IMR-90 (cell line): Measurements from ENCODE around the gene DOCK1. TPM values are rescaled to one million over a fixed set of nuclear protein-coding genes. Genes with fewer than 3 reads are reported as not detected.

Experiments
- ATAC-seq: fragments of 200-7000 bp; cut with Tn5 transposase; 2 replicates; pipeline ENCODE4 v1.9.1; 2020; ENCODE audit warnings: low read depth, mild to moderate bottlenecking, moderate library complexity
- BruUV-seq: library from RNA; stranded (reverse); fragments of 400-500 nt; replicated peaks from 2 replicates; lab custom pipeline; 2021; lab: Mats Ljungman, UMichigan
- CTCF ChIA-PET: fragments of 300-600 bp; formaldehyde crosslinking; extraction: SDS; loops from one replicate; lab custom pipeline; 2021; ENCODE audit warnings: antibody characterized with exemption; lab: Yijun Ruan, JAX
- POLR2A ChIA-PET: fragments of 300-600 bp; sonication (Branson Sonifier 250); formaldehyde crosslinking; loops from one replicate; lab custom pipeline; 2022; ENCODE audit warnings: antibody characterized with exemption; ENCODE audit not compliant: unreplicated experiment; lab: Charles Lee
- DNase-seq: peaks from one replicate; pipeline ENCODE4 v3.0.0; 2013
- H2AFZ ChIP-seq: replicated peaks from 2 replicates; pipeline ENCODE3; 2013; ENCODE audit warnings: low read length, mild to moderate bottlenecking; ENCODE audit not compliant: poor library complexity
- H2AK5ac ChIP-seq: 2 replicates; pipeline ENCODE4 v1.6.1; 2013; ENCODE audit warnings: low read depth, low read length, inconsistent platforms
- H2AK9ac ChIP-seq: replicated peaks from 2 replicates; pipeline ENCODE3; 2013; ENCODE audit warnings: mild to moderate bottlenecking, low read depth, low read length, moderate library complexity; ENCODE audit not compliant: poor library complexity
- H2BK120ac ChIP-seq: 2 replicates; pipeline ENCODE4 v1.6.1; 2013; ENCODE audit warnings: low read depth, low read length, inconsistent platforms
- H2BK15ac ChIP-seq: 3 replicates; pipeline ENCODE4 v1.6.1; 2013; ENCODE audit warnings: low read depth, low read length, inconsistent platforms
- H2BK20ac ChIP-seq: 2 replicates; pipeline ENCODE4 v1.6.1; 2013; ENCODE audit warnings: low read depth, mild to moderate bottlenecking, inconsistent platforms, low read length, moderate library complexity
- H2BK5ac ChIP-seq: 2 replicates; pipeline ENCODE4 v1.6.1; 2013; ENCODE audit warnings: mild to moderate bottlenecking, low read depth, low read length, inconsistent platforms; ENCODE audit not compliant: poor library complexity, severe bottlenecking
- H3K14ac ChIP-seq: replicated peaks from 2 replicates; pipeline ENCODE4 v1.6.1; 2013; ENCODE audit warnings: low read depth, low read length, inconsistent platforms
- H3K18ac ChIP-seq: 2 replicates; pipeline ENCODE4 v1.6.1; 2013; ENCODE audit warnings: low read depth, low read length, control low read depth
- H3K23ac ChIP-seq: 2 replicates; pipeline ENCODE4 v1.6.1; 2013; ENCODE audit warnings: low read depth, low read length, inconsistent platforms
- H3K27ac ChIP-seq: 2 replicates; pipeline ENCODE4 v1.5.1; 2013; ENCODE audit warnings: mild to moderate bottlenecking, control low read depth, low read length; ENCODE audit not compliant: insufficient read depth
- H3K27me3 ChIP-seq: 2 replicates; pipeline ENCODE4 v1.6.1; 2013; ENCODE audit warnings: low read length; ENCODE audit not compliant: control insufficient read depth, insufficient read depth
- H3K36me3 ChIP-seq: 2 replicates; pipeline ENCODE4 v1.6.1; 2013; ENCODE audit warnings: low read length, mixed read lengths; ENCODE audit not compliant: control insufficient read depth, insufficient read depth
- H3K4ac ChIP-seq: 2 replicates; pipeline ENCODE4 v1.6.1; 2013; ENCODE audit warnings: low read depth, low read length, inconsistent platforms
- H3K4me1 ChIP-seq: 2 replicates; pipeline ENCODE4 v1.6.1; 2013; ENCODE audit warnings: low read length, mixed read lengths; ENCODE audit not compliant: control insufficient read depth, insufficient read depth
- H3K4me2 ChIP-seq: 2 replicates; pipeline ENCODE4 v1.6.1; 2013; ENCODE audit warnings: low read depth, mild to moderate bottlenecking, control low read depth, low read length, moderate library complexity
- H3K4me3 ChIP-seq: 2 replicates; pipeline ENCODE4 v1.5.1; 2013; ENCODE audit warnings: low read depth, mild to moderate bottlenecking, control low read depth, low read length, moderate library complexity; ENCODE audit not compliant: insufficient read depth
- H3K56ac ChIP-seq: 2 replicates; pipeline ENCODE4 v1.6.1; 2013; ENCODE audit warnings: low read length, inconsistent platforms; ENCODE audit not compliant: insufficient read depth; ENCODE audit errors: extremely low read depth
- H3K79me1 ChIP-seq, 2 experiments: 2 replicates each; pipeline ENCODE4 v1.6.1; 2013; ENCODE audit warnings: low read length in 2 of 2, inconsistent platforms in 1 of 2, low read depth in 1 of 2
- H3K9ac ChIP-seq: 2 replicates; pipeline ENCODE4 v1.6.1; 2013; ENCODE audit warnings: low read depth, low read length, control low read depth
- H3K9me1 ChIP-seq: 2 replicates; pipeline ENCODE4 v1.6.1; 2013; ENCODE audit warnings: low read length, inconsistent platforms; ENCODE audit not compliant: insufficient read depth
- H3K9me3 ChIP-seq: 2 replicates; pipeline ENCODE4 v1.6.1; 2013; ENCODE audit warnings: low read length; ENCODE audit not compliant: control insufficient read depth, insufficient read depth
- H4K20me1 ChIP-seq: 2 replicates; pipeline ENCODE4 v1.6.1; 2013; ENCODE audit warnings: low read length, inconsistent platforms; ENCODE audit not compliant: insufficient read depth
- H4K5ac ChIP-seq: 2 replicates; pipeline ENCODE4 v1.6.1; 2013; ENCODE audit warnings: mild to moderate bottlenecking, low read depth, low read length, control low read depth
- H4K8ac ChIP-seq, 2 experiments: 2 replicates each; pipeline ENCODE4 v1.6.1; 2013; ENCODE audit warnings: low read depth in 2 of 2, low read length in 2 of 2, control low read depth in 1 of 2, inconsistent platforms in 1 of 2
- H4K91ac ChIP-seq: 2 replicates; pipeline ENCODE4 v1.6.1; 2013; ENCODE audit warnings: low read depth, low read length, inconsistent platforms; ENCODE audit not compliant: insufficient read depth
- CEBPB ChIP-seq: IDR thresholded peaks from 2 replicates; pipeline ENCODE4 v1.6.1; 2012; ENCODE audit warnings: low read depth, low read length, improper control_type of control experiment
- MAFK ChIP-seq: IDR thresholded peaks from 2 replicates; pipeline ENCODE4 v1.6.1; 2012; ENCODE audit warnings: low read depth, low read length, improper control_type of control experiment
- MAZ ChIP-seq: IDR thresholded peaks from 2 replicates; pipeline ENCODE4 v1.6.1; 2012; ENCODE audit warnings: low read depth, mild to moderate bottlenecking, low read length, improper control_type of control experiment, moderate library complexity, borderline replicate concordance
- MXI1 ChIP-seq: IDR thresholded peaks from 2 replicates; pipeline ENCODE4 v1.6.1; 2012; ENCODE audit warnings: low read depth, mild to moderate bottlenecking, low read length, moderate library complexity, borderline replicate concordance
- NFE2L2 ChIP-seq: fragments of 150-350 bp; IDR thresholded peaks from 2 replicates; pipeline ENCODE4 v1.6.1; 2016; ENCODE audit warnings: low read depth, mild to moderate bottlenecking, low read length
- POLR2A ChIP-seq: IDR thresholded peaks from 2 replicates; pipeline ENCODE4 v1.6.1; 2012; ENCODE audit warnings: mild to moderate bottlenecking, low read depth, low read length
- RAD21 ChIP-seq: IDR thresholded peaks from 2 replicates; pipeline ENCODE4 v1.6.1; 2012; ENCODE audit warnings: low read length, improper control_type of control experiment
- RCOR1 ChIP-seq: IDR thresholded peaks from 2 replicates; pipeline ENCODE4 v1.6.1; 2012; ENCODE audit warnings: mild to moderate bottlenecking, low read length, improper control_type of control experiment; ENCODE audit not compliant: insufficient replicate concordance
- RFX5 ChIP-seq: IDR thresholded peaks from 2 replicates; pipeline ENCODE4 v1.8.0; 2012; ENCODE audit warnings: low read depth, mild to moderate bottlenecking, low read length, moderate library complexity
- SMC3 ChIP-seq: fragments of 150-350 bp; IDR thresholded peaks from 2 replicates; pipeline ENCODE4 v1.6.1; 2016; ENCODE audit warnings: low read depth, mild to moderate bottlenecking, antibody characterized with exemption, low read length, moderate library complexity
- WGBS, 2 experiments: methylation state at CpG; one replicate each; pipeline versions ENCODE4 v1.1.5 to v1.1.7; 2013; ENCODE audit warnings: missing lambda C conversion rate in 2 of 2; ENCODE audit not compliant: insufficient read length in 1 of 2; ENCODE audit errors: extremely low coverage in 2 of 2; 5-methylcytosine and 5-hydroxymethylcytosine counted together
- dilution Hi-C: fragments of 300-500 bp; cut with HindIII; formaldehyde crosslinking; loops from one replicate; pipeline ENCODE4 v1.14.3; 2018; ENCODE audit warnings: low sequenced_read_pairs; ENCODE audit not compliant: unreplicated experiment
- in situ Hi-C: fragments of 300-500 bp; cut with MboI; formaldehyde crosslinking; loops from 3 replicates; pipeline ENCODE4 v1.14.3; 2019; ENCODE audit warnings: low sequenced_read_pairs, inconsistent platforms, mixed read lengths
- intact Hi-C: fragments of 100-400 bp; cut with micrococcal nuclease; formaldehyde crosslinking; loops from 2 replicates; pipeline ENCODE4 v1.10.0; 2022
- polyA plus RNA-seq, 3 experiments: library from polyadenylated mRNA; depleted of rRNA; stranded (reverse); fragments of >200 nt; gene quantifications; 2 replicates each; pipeline ENCODE4 v1.2.3, GENCODE V29; 2012; ENCODE audit warnings: low replicate concordance in 1 of 3
- total RNA-seq: library from RNA; depleted of rRNA; stranded (reverse); fragments of >200 nt; gene quantifications from 2 replicates; pipeline ENCODE4 v1.2.3, GENCODE V29; 2012
- TF ChIP-seq, protein P1 (sequence below): conservative IDR thresholded peaks from 2 replicates; pipeline ENCODE4 v1.5.1; 2012; ENCODE audit warnings: mild to moderate bottlenecking, low read depth, low read length, improper control_type of control experiment
- TF ChIP-seq, protein P2 (sequence below): fragments of 150-350 bp; IDR thresholded peaks from 2 replicates; pipeline ENCODE4 v1.6.1; 2017; ENCODE audit warnings: mild to moderate bottlenecking, antibody characterized with exemption, low read length, low read depth
- TF ChIP-seq, protein P3 (sequence below): fragments of 150-350 bp; IDR thresholded peaks from 2 replicates; pipeline ENCODE4 v1.6.1; 2016; ENCODE audit warnings: low read depth, mild to moderate bottlenecking, low read length, moderate library complexity, borderline replicate concordance

Gene DOCK1
- total and polyA plus RNA-seq, 2 of the 4 experiments (the other 2 are of a cell fraction): 28.2 to 71.0 TPM

DNA sequence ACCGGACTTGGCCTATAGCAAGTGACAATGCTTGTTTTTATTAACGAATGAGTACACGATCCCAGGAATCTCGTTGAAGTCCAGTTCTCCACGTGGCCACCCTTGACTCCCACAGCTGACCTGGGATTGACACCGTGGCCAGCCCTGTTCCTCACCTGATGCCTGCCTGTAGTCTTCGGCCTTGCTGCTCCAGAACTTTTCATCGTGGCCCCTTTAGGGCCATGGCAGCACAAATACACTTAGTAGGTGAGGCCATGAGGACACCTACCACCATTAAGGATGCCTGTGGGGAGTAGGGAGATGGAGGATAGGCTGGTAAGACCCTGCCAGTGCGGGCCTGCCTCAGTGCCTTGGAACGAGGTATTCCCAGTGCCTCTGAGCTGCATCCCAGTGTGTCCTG lies 321.8 kb downstream of the DOCK1 start:
- CTCF ChIA-PET: no interaction called here
- 92% methylated on average over 4 of the region's 10 CpGs; no CpG with 5 or more reads in 1 of the 2 experiments for WGBS, 2 experiments

More for the DNA sequence above, 321.8 kb downstream of the DOCK1 start:
- Histone ChIP-seq H3K9me3 (no peaks in the 10 kb centered on the region), H4K20me1 (no peaks in the 10 kb centered on the region), H3K9ac (no peak overlapping the region), H3K23ac (no peak overlapping the region), H2AK9ac (no peak overlapping the region), H3K4me3 (no peak overlapping the region), H4K91ac (no peak overlapping the region), H3K4me1 (0 out of 2 replicates have a peak, but pooled peaks cover 2% of the 10 kb centered on the region), H3K79me1 (peaks cover 6 to 9% of the 10 kb centered on the region in 2 experiments; a peak in 2 of 4 replicates), H3K4ac (no peak overlapping the region), H3K9me1 (peaks cover 9% of the 10 kb centered on the region), H3K27me3 (no peaks in the 10 kb centered on the region), H2BK15ac (no peak overlapping the region), H2BK120ac (no peak overlapping the region), H3K27ac (no peak overlapping the region), H3K14ac (no peak overlapping the region), H3K4me2 (no peak overlapping the region), H3K56ac (no peak overlapping the region), H2AK5ac (no peak overlapping the region), H2BK5ac (no peak overlapping the region), H3K18ac (no peak overlapping the region), H4K8ac (no peak overlapping the region), H2BK20ac (no peak overlapping the region), H4K5ac (no peak overlapping the region), H3K36me3 (peaks cover 3% of the 10 kb centered on the region; the same call in 1 of the 2 replicates), H2AFZ (no peak overlapping the region)
- DNase-seq: no peak
- no TSS peak for BruUV-seq
- no peak for TF ChIP-seq RAD21
- TF ChIP-seq, protein P1, sequence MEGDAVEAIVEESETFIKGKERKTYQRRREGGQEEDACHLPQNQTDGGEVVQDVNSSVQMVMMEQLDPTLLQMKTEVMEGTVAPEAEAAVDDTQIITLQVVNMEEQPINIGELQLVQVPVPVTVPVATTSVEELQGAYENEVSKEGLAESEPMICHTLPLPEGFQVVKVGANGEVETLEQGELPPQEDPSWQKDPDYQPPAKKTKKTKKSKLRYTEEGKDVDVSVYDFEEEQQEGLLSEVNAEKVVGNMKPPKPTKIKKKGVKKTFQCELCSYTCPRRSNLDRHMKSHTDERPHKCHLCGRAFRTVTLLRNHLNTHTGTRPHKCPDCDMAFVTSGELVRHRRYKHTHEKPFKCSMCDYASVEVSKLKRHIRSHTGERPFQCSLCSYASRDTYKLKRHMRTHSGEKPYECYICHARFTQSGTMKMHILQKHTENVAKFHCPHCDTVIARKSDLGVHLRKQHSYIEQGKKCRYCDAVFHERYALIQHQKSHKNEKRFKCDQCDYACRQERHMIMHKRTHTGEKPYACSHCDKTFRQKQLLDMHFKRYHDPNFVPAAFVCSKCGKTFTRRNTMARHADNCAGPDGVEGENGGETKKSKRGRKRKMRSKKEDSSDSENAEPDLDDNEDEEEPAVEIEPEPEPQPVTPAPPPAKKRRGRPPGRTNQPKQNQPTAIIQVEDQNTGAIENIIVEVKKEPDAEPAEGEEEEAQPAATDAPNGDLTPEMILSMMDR: no peak
- TF ChIP-seq NFE2L2: no peak
- no peak for TF ChIP-seq SMC3
- no peak for TF ChIP-seq RCOR1
- TF ChIP-seq, protein P2, sequence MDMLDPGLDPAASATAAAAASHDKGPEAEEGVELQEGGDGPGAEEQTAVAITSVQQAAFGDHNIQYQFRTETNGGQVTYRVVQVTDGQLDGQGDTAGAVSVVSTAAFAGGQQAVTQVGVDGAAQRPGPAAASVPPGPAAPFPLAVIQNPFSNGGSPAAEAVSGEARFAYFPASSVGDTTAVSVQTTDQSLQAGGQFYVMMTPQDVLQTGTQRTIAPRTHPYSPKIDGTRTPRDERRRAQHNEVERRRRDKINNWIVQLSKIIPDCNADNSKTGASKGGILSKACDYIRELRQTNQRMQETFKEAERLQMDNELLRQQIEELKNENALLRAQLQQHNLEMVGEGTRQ: no peak
- TF ChIP-seq CEBPB: no peak
- no peak for TF ChIP-seq MAFK
- no peak for TF ChIP-seq RFX5
- no peak for TF ChIP-seq MAZ
- TF ChIP-seq MXI1: no peak
- no peak for TF ChIP-seq POLR2A
- TF ChIP-seq, protein P3, sequence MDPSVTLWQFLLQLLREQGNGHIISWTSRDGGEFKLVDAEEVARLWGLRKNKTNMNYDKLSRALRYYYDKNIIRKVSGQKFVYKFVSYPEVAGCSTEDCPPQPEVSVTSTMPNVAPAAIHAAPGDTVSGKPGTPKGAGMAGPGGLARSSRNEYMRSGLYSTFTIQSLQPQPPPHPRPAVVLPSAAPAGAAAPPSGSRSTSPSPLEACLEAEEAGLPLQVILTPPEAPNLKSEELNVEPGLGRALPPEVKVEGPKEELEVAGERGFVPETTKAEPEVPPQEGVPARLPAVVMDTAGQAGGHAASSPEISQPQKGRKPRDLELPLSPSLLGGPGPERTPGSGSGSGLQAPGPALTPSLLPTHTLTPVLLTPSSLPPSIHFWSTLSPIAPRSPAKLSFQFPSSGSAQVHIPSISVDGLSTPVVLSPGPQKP: no peak
- dilution Hi-C loops (no loop called here), intact Hi-C loops (no loop called here), in situ Hi-C loops (no loop called here)
- POLR2A ChIA-PET: no interaction called here
- no peak for ATAC-seq
